ELR (cell line): ENCODE measurements around the gene ATF6B.
A peak's percentile ranks its signal among the peaks of the same experiment; 100 is the strongest.

Source experiments
- DNase-seq: peaks from one replicate; pipeline ENCODE4 v3.0.0-alpha.2; 2015; ENCODE audit warnings: low read depth

Gene ATF6B

GRCh38 chr6:32127717-32128592, at the start of gene ATF6B:
Gene ATF6B (minus strand): TSS chr6:32128246. CDS start chr6:32128207, 39 bp downstream.
- DNase-seq = peak; percentile 100

DNA sequence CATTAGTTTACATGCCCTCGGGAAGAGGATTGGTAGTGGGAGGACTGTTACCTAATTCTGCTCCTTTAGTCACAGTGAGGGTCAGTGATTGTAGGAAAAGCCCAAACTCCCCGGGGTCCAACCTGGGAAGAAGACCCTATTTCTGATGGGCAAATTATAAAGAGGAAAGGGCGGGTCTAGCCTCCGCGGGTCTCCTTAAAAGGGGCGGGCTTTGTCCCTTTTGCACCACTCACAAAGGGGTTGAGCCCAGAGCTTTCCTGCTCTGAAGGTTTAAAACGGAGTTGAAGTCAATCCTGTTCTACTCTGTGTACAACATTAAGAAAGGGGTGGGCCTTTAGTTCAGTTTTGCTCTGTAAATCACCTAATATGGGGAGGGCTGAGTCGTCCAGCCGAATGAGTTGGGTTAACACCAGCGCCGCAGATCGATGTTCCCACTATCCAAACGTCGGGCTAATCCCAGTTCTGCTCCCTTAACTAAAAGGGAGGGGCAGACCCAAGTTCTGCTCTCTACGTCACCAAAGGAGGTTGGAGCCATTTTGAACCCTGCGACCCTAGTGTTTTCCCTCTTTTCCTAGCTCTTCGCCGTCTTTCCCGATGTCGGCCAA, 49.2 kb upstream of the ATF6B start:
- peak; percentile 78 for DNase-seq

DNA sequence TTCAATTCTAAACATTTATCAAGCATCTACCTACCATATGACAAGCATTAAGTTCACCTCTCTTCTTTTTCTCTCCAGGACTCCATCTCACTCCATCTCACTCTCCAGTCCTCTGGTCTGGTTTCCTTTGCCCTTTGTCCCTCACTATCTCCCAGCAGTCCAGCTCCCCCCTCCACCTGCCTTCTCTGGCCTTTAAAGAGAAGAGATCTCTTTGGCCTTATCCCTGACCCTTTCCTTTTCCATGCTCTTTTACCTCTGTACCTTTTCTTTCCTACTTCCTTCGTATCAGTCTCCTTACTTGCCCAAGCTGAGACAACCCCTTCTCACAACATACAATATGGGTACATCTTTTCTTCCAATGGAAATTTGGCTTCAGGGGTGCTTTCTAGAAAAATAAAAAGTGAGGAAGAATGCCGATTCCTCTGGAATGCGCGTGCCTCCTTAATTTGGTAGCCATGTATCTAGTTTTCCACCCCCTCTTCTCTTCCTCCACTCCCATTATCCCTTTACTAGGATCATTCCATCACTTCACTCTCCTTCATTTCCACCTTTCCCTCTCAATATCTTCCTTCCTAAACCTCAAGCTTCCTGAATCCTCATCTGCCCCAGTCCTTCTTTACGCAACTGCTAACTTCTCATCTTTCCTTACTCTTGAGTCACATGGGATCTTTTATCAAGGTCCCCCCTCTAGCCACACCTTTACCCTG, 48.6 kb upstream of the ATF6B start:
- peak; percentile 79 for DNase-seq

GRCh38 chr6:32175711-32176475, 47.8 kb upstream of the ATF6B start, which contains the start of gene AGPAT1:
Gene AGPAT1 (minus strand): TSS chr6:32176084. CDS start chr6:32171496, 4,588 bp downstream.
- peak; percentile 98 for DNase-seq

GRCh38 chr6:32175322-32175710, 47.3 kb upstream of the ATF6B start:
- DNase-seq = no peak

- DNase-seq = no peak
Observed at GRCh38 chr6:32174416-32174815, 46.4 kb upstream of the ATF6B start.

- DNase-seq = no peak
Observed at GRCh38 chr6:32173051-32173727, 45.1 kb upstream of the ATF6B start.

- no peak for DNase-seq
Observed at GRCh38 chr6:32171234-32171633, 43.2 kb upstream of the ATF6B start.

DNA sequence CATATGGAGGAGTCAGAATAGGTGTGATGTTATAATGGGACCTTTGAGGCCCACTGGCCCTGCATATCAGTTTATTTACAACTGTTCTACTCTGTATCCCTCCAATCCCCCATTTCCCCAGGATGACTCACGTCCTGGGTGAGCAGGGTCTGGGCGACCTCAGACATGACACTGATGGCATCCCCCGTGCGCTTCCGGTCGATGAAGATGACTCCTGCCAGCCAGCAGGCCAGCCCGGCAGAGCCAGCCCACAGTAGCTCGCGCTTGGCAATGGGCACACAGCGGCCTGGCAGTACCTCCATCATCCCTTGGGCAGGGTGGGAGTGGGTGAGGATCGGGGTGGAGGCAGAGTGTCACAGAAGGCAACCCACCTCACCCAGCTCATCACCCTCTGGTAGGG, 42.2 kb upstream of the ATF6B start:
- peak; percentile 67 for DNase-seq

GRCh38 chr6:32168807-32169591, 41.0 kb upstream of the ATF6B start:
- DNase-seq = peak; percentile 26

DNA sequence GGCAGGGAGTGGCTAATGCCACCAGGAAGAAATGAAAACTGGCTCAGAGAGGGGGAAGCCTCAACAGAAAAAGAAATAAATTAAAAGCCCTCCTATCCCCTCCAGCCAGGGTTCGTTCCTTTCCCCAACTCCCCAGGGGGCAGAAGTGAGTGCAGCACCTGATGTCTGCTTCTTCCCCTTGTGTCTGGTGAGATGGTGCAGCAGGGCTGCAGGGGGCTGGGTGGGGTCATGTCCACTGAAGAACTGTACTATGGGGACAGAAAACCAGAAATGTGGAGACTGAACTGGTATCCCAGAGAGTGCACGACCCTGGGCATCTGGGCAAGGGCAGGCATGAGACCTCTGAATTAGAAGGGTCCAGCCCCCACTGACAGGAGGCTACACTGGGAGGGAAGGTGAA, 40.3 kb upstream of the ATF6B start:
- DNase-seq = no peak

DNA sequence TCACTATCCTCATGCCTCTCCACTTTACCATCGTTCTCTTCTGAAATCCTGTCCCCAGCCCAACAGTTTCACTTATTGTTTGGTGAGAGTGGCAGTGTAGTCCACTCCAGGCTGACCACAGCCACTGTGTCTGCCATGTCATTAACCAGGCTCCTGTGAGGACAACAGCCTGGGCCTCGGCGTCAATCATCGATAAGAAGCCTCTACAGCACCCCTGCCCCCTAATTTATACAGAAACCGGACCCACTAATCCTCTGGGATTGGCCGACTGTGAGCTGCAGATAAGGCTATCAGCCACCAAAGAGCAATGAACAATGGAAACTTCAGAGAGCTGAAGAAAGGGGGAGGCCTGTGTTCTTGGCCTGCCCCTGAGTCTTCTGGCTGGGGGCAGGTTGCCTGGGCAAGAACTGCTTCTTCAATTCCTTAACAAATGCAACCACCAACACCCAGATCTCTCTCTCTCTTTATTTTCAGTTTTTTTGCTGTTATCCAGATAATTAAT, 39.8 kb upstream of the ATF6B start:
- DNase-seq = no peak

GRCh38 chr6:32167154-32167760, 39.2 kb upstream of the ATF6B start:
- DNase-seq = no peak

GRCh38 chr6:32166411-32167061, 38.5 kb upstream of the ATF6B start:
- DNase-seq = no peak

DNA sequence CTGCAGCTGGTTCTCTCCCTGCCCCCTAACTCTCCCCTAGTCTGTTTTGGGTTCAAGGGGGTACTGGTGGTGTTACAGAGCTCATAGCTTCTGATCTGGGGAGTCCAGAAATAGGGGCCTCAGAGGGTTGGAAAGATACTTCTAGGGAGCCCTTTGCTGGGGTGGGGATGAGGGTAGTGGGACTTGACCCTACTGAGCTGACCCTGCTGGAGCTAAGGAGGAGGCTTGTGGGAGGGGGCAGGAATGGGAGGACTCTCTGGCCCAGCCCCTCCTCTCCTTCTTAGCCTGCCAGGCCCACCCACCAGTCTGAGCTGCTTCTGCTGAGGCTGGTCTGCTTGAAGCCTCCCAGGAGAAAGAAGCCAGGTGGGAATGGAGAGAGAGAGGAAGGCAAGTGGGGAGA, 36.2 kb upstream of the ATF6B start, which contains the start of gene EGFL8:
TSS of gene EGFL8 (plus strand) at position 301 of the 400 bp plus-strand sequence. CDS start 1,571 bp downstream, outside the sequence.
- no peak for DNase-seq

- no peak for DNase-seq
Observed at GRCh38 chr6:32163559-32164258, 35.7 kb upstream of the ATF6B start.

DNA sequence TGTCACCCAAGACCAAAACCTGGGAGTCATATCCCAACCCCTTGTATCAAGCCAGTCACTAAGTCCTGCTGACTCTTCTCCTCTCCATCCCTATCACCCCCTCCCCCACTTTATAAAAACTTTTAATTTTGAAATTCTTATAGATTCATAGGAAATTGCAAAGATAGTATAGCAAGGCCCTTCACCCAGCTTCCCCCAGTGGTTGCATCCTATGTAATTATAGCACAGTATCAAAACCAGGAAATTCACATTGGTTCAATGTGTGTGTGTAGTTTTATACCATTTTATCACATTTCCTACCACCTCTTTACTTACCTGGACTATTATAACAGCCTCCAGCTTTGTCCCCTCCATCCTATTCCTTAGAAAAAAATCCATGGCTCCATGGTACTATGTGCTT, 30.0 kb upstream of the ATF6B start:
- DNase-seq = no peak

DNA sequence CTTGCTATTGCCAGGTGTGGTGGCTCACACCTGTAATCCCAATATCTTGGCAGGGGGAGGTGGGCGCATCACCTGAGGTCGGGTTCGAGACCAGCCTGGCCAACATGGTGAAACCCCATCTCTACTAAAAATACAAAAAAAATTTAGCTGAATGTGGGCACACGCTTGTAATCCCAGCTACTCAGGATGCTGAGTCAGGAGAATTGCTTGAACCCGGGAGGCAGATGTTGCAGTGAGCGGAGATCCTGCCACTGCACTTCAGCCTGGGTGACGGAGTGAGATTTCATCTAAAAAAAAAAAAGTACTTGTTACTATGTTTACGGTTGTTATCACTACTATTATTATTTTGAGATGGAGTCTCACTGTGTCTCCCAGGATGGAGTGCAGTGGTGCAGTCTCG, 28.8 kb upstream of the ATF6B start:
- no peak for DNase-seq
